CD14-positive monocyte (primary cell): Measurements from ENCODE around the gene COA6. TPM values are rescaled to one million over a fixed set of nuclear protein-coding genes. Genes with fewer than 3 reads are reported as not detected.

Source experiments
- DNase-seq, 3 donors: peaks; one replicate each; pipeline ENCODE4 v3.0.0-alpha.2; 2011 to 2022
- H2AFZ ChIP-seq: 2 replicates; pipeline ENCODE4 v1.6.0; 2012; ENCODE audit warnings: mild to moderate bottlenecking, low read depth, low read length, inconsistent platforms; ENCODE audit not compliant: insufficient read depth, poor library complexity, severe bottlenecking
- H3K27ac ChIP-seq, 2 donors: 1 replicate in 1 of 2; 2 replicates in 1 of 2; pipeline ENCODE4 v1.5.1; 2012 to 2013; ENCODE audit warnings: low read length in 2 of 2, control low read depth in 1 of 2, inconsistent platforms in 1 of 2, low read depth in 1 of 2, mild to moderate bottlenecking in 1 of 2
- H3K27me3 ChIP-seq, 2 donors: one replicate each; pipeline versions ENCODE4 v1.6.0 to v1.6.1; 2011 to 2013; ENCODE audit warnings: low read length in 2 of 2; ENCODE audit not compliant: control insufficient read depth in 2 of 2, insufficient read depth in 2 of 2
- H3K36me3 ChIP-seq, 2 donors: replicated peaks in 1 of 2; 1 replicate in 1 of 2; 2 replicates in 1 of 2; pipeline versions ENCODE4 v1.5.1 to v1.6.1; 2012 to 2013; ENCODE audit warnings: low read length in 2 of 2, control low read depth in 1 of 2, inconsistent platforms in 1 of 2, mild to moderate bottlenecking in 1 of 2; ENCODE audit not compliant: insufficient read depth in 2 of 2, control insufficient read depth in 1 of 2
- H3K4me1 ChIP-seq, 2 donors: 1 replicate in 1 of 2; 2 replicates in 1 of 2; pipeline versions ENCODE4 v1.5.1 to v1.6.1; 2012 to 2013; ENCODE audit warnings: low read length in 2 of 2, control low read depth in 1 of 2, inconsistent platforms in 1 of 2, mild to moderate bottlenecking in 1 of 2, moderate library complexity in 1 of 2; ENCODE audit not compliant: insufficient read depth in 2 of 2, control insufficient read depth in 1 of 2
- H3K4me2 ChIP-seq: replicated peaks from 2 replicates; pipeline ENCODE3; 2012; ENCODE audit warnings: low read length, moderate library complexity, mild to moderate bottlenecking; ENCODE audit not compliant: poor library complexity, severe bottlenecking; ENCODE audit errors: extremely low read depth
- H3K4me3 ChIP-seq, 3 experiments: fragments of 200-600 bp in 1 of 3; sonication (generic) in 1 of 3; replicated peaks in 1 of 3; 1 replicate in 2 of 3; 2 replicates in 1 of 3; pipeline ENCODE4 v1.5.1; 2011 to 2013; ENCODE audit warnings: low read length in 3 of 3, mild to moderate bottlenecking in 3 of 3, control low read depth in 2 of 3, low read depth in 2 of 3, inconsistent platforms in 1 of 3, moderate library complexity in 1 of 3
- H3K79me2 ChIP-seq: 2 replicates; pipeline ENCODE4 v1.6.0; 2012; ENCODE audit warnings: mild to moderate bottlenecking, control low read depth, inconsistent platforms, low read length, moderate library complexity; ENCODE audit not compliant: insufficient read depth
- H3K9ac ChIP-seq: 2 replicates; pipeline ENCODE4 v1.6.0; 2017; ENCODE audit warnings: low read length, mild to moderate bottlenecking; ENCODE audit not compliant: insufficient read depth, poor library complexity, severe bottlenecking
- H3K9me3 ChIP-seq, 2 donors: replicated peaks in 1 of 2; 1 replicate in 1 of 2; 2 replicates in 1 of 2; pipeline versions ENCODE4 v1.5.1 to v1.6.1; 2012 to 2013; ENCODE audit warnings: low read length in 2 of 2, control low read depth in 1 of 2; ENCODE audit not compliant: control insufficient read depth in 1 of 2, insufficient read depth in 1 of 2
- H4K20me1 ChIP-seq: 2 replicates; pipeline ENCODE4 v1.6.0; 2012; ENCODE audit warnings: mild to moderate bottlenecking, low read length, control low read depth, moderate library complexity; ENCODE audit not compliant: insufficient read depth
- H3K27ac Mint-ChIP-seq, 7 donors: one replicate each; pipeline ENCODE4 v1.8.0; 2020; ENCODE audit warnings: mild to moderate bottlenecking in 7 of 7, mixed read lengths in 7 of 7, moderate library complexity in 6 of 7, inconsistent platforms in 2 of 7
- H3K27me3 Mint-ChIP-seq, 3 donors: one replicate each; pipeline ENCODE4 v1.8.0; 2021 to 2022; ENCODE audit warnings: low read depth in 3 of 3, mild to moderate bottlenecking in 3 of 3, mixed read lengths in 3 of 3, moderate library complexity in 3 of 3, inconsistent platforms in 1 of 3
- H3K36me3 Mint-ChIP-seq, 2 donors: one replicate each; pipeline ENCODE4 v1.8.0; 2020; ENCODE audit warnings: mixed read lengths in 2 of 2, inconsistent platforms in 1 of 2, mild to moderate bottlenecking in 1 of 2
- H3K4me1 Mint-ChIP-seq: one replicate; pipeline ENCODE4 v1.8.0; 2020; ENCODE audit warnings: mild to moderate bottlenecking, mixed read lengths
- H3K4me3 Mint-ChIP-seq, 2 donors: one replicate each; pipeline ENCODE4 v1.8.0; 2020; ENCODE audit warnings: mild to moderate bottlenecking in 2 of 2, mixed read lengths in 2 of 2, moderate library complexity in 1 of 2
- H3K9me3 Mint-ChIP-seq, 7 donors: one replicate each; pipeline ENCODE4 v1.8.0; 2020 to 2022; ENCODE audit warnings: mixed read lengths in 7 of 7, mild to moderate bottlenecking in 6 of 7, moderate library complexity in 6 of 7, inconsistent platforms in 2 of 7
- CTCF ChIP-seq: fragments of 200-600 bp; IDR thresholded peaks from one replicate; pipeline ENCODE4 v1.8.0; 2022; ENCODE audit warnings: antibody characterized with exemption, mild to moderate bottlenecking
- WGBS: methylation state at CpG from one replicate; pipeline ENCODE4 v1.1.5; 2013; ENCODE audit warnings: missing lambda C conversion rate; ENCODE audit not compliant: insufficient coverage; 5-methylcytosine and 5-hydroxymethylcytosine counted together
- intact Hi-C, 2 donors: fragments of 100-400 bp; cut with micrococcal nuclease; formaldehyde crosslinking; loops; one replicate each; pipeline versions ENCODE4 v1.15.0 to v1.15.1; 2023
- polyA plus RNA-seq, 3 donors: library from polyadenylated mRNA; depleted of rRNA in 1 of 3; unstranded in 2 of 3; stranded (reverse) in 1 of 3; fragments of 300-500 nt in 2 of 3; fragments of >200 nt in 1 of 3; fragmentation: Illumina TruSeq in 2 of 3; gene quantifications; 1 replicate in 2 of 3; 2 replicates in 1 of 3; pipeline ENCODE4 v1.2.3, GENCODE V29; 2012 to 2021

Gene COA6
- polyA plus RNA-seq, 3 donors: 7.2 to 55.5 (median 46.3) TPM

DNA sequence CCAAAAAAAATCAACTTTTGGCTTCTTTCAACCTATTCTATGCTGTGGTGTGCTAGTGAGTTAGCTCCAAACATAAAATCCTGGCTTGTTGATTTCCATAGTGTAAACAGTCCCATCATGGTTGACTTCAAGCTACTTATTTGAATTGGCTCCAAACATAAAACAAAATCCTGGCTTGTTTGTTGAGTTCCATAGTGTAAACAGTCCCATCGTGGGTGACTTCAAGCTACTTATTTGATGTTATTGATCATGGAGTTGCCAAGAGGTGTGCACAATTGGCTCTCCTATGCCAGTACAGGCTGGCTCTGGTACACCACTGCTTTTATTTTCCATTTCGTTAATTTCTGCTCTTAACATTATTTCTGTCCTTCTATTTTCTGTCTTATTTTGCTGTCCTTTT, 1.8 kb upstream of the COA6 start:
- no peak for DNase-seq
- H3K4me3 Mint-ChIP-seq: no peak overlapping the region
- Histone ChIP-seq H4K20me1 (no peaks in the 10 kb centered on the region), H3K9ac (no peak overlapping the region), H3K36me3 (peaks cover 11 to 15% of the 10 kb centered on the region in 2 donors), H3K79me2 (peaks cover 24% of the 10 kb centered on the region), H3K4me3 (no peak overlapping the region), H3K27me3 (no peaks in the 10 kb centered on the region), H3K4me1 (peaks cover 17 to 30% of the 10 kb centered on the region in 2 donors), H3K27ac (no peak overlapping the region), H3K4me2 (no peak overlapping the region), H2AFZ (no peak overlapping the region), H3K9me3 (no peaks in the 10 kb centered on the region)
- peaks cover 12 to 13% of the 10 kb centered on the region in 2 donors for H3K36me3 Mint-ChIP-seq
- intact Hi-C loops: loop anchor here (5.0 kb wide), 1 partner anchor 44 kb away; no protein-coding TSS in a partner anchor
- H3K9me3 Mint-ChIP-seq: no peaks in the 10 kb centered on the region
- H3K4me1 Mint-ChIP-seq: peaks cover 29% of the 10 kb centered on the region
- H3K27ac Mint-ChIP-seq: no peak overlapping the region
- no peak for TF ChIP-seq CTCF
- 86% methylated on average over 1 of the region's 2 CpGs for WGBS
- H3K27me3 Mint-ChIP-seq: peaks cover 0 to 5% (median 0%) of the 10 kb centered on the region in 3 donors

GRCh38 chr1:234372011-234372757, 1.1 kb upstream of the COA6 start:
- intact Hi-C loops: loop anchor here (5.0 kb wide), 1 partner anchor 45 kb away; no protein-coding TSS in a partner anchor
- H3K4me3 ChIP-seq: peak overlapping the region; percentile 91 to 93 (median 92)
- Mint-ChIP-seq H3K27ac (peak overlapping the region in 6 of 7 donors; percentile 98 to 99 (median 99)), H3K4me1 (peaks cover 29% of the 10 kb centered on the region), H3K4me3 (peak overlapping the region; percentile 90 to 98), H3K36me3 (peaks cover 19 to 21% of the 10 kb centered on the region in 2 donors), H3K27me3 (peaks cover 0 to 4% (median 0%) of the 10 kb centered on the region in 3 donors), H3K9me3 (peaks cover 0 to 2% (median 0%) of the 10 kb centered on the region in 7 donors)
- 27% methylated on average over 2 of the region's 9 CpGs for WGBS
- H4K20me1 ChIP-seq: no peaks in the 10 kb centered on the region
- TF ChIP-seq CTCF: no peak
- H3K79me2 ChIP-seq: peaks cover 29% of the 10 kb centered on the region
- H2AFZ ChIP-seq: peak overlapping the region; percentile 90
- H3K9ac ChIP-seq: peak overlapping the region; percentile 90
- H3K27me3 ChIP-seq: no peaks in the 10 kb centered on the region
- H3K27ac ChIP-seq: peak overlapping the region in 1 of 2 donors; percentile 98
- peak overlapping the region; percentile 87 for H3K4me2 ChIP-seq
- H3K36me3 ChIP-seq: peaks cover 18 to 23% of the 10 kb centered on the region in 2 donors
- no peaks in the 10 kb centered on the region for H3K9me3 ChIP-seq
- DNase-seq: peak in 1 of 3 donors; percentile 33
- peaks cover 17 to 30% of the 10 kb centered on the region in 2 donors for H3K4me1 ChIP-seq
